Type B pancreatic cell (in vitro differentiated cells): ENCODE data around the gene RBMS3. TPM values are rescaled to one million over a fixed set of nuclear protein-coding genes. Genes with fewer than 3 reads are reported as not detected.

Experiments used
- DNase-seq: peaks from one replicate; pipeline ENCODE4 v3.0.0; 2021; ENCODE audit warnings: mixed read lengths; ENCODE audit not compliant: unreplicated experiment; ENCODE audit errors: extremely low spot score
- H3K27ac Mint-ChIP-seq: 2 replicates; pipeline ENCODE4 v1.8.0; 2021; ENCODE audit warnings: mild to moderate bottlenecking, mixed read lengths
- H3K27me3 Mint-ChIP-seq: 2 replicates; pipeline ENCODE4 v1.8.0; 2021; ENCODE audit warnings: mixed read lengths
- H3K36me3 Mint-ChIP-seq: 2 replicates; pipeline ENCODE4 v1.8.0; 2021; ENCODE audit warnings: mixed read lengths
- H3K4me1 Mint-ChIP-seq: one replicate; pipeline ENCODE4 v1.8.0; 2021; ENCODE audit warnings: mixed read lengths; ENCODE audit not compliant: unreplicated experiment
- H3K4me3 Mint-ChIP-seq: 2 replicates; pipeline ENCODE4 v1.8.0; 2021; ENCODE audit warnings: mild to moderate bottlenecking, mixed read lengths
- H3K9me3 Mint-ChIP-seq: 2 replicates; pipeline ENCODE4 v1.8.0; 2021; ENCODE audit warnings: mixed read lengths
- CTCF ChIP-seq: fragments of 200-600 bp; sonication (generic); conservative IDR thresholded peaks from 2 replicates; pipeline ENCODE4 v1.5.0; 2021; ENCODE audit warnings: antibody characterized with exemption, mild to moderate bottlenecking
- total RNA-seq: library from RNA; stranded (reverse); gene quantifications from 2 replicates; pipeline ENCODE4 v1.2.1, GENCODE V29; 2021; ENCODE audit warnings: low replicate concordance

The RBMS3 gene
- total RNA-seq, 1 donor from 2014 or later, result 36.6 TPM

GRCh38 chr3:29267226-29267625, 13.6 kb upstream of the RBMS3 start:
- H3K4me3 Mint-ChIP-seq, result no peak overlapping the region
- no peaks in the 10 kb centered on the region for H3K9me3 Mint-ChIP-seq
- TF ChIP-seq CTCF, result no peak
- H3K27me3 Mint-ChIP-seq, result no peaks in the 10 kb centered on the region
- no peak overlapping the region for H3K27ac Mint-ChIP-seq
- peaks cover 11% of the 10 kb centered on the region for H3K4me1 Mint-ChIP-seq
- DNase-seq, result no peak
- no peaks in the 10 kb centered on the region for H3K36me3 Mint-ChIP-seq

GRCh38 chr3:29268651-29269050, 12.2 kb upstream of the RBMS3 start:
- Mint-ChIP-seq H3K36me3 (peaks cover 5% of the 10 kb centered on the region), H3K9me3 (no peaks in the 10 kb centered on the region), H3K27ac (no peak overlapping the region), H3K27me3 (no peaks in the 10 kb centered on the region), H3K4me1 (peaks cover 11% of the 10 kb centered on the region), H3K4me3 (no peak overlapping the region)
- DNase-seq, result no peak
- TF ChIP-seq CTCF, result no peak

GRCh38 chr3:29270752-29271151, 10.1 kb upstream of the RBMS3 start:
- TF ChIP-seq CTCF, result no peak
- Mint-ChIP-seq H3K9me3 (peaks cover 4% of the 10 kb centered on the region), H3K27ac (no peak overlapping the region), H3K27me3 (no peaks in the 10 kb centered on the region), H3K4me1 (peaks cover 6% of the 10 kb centered on the region), H3K36me3 (peaks cover 10% of the 10 kb centered on the region), H3K4me3 (no peak overlapping the region)
- no peak for DNase-seq

- peaks cover 3% of the 10 kb centered on the region for H3K4me1 Mint-ChIP-seq
- H3K36me3 Mint-ChIP-seq, result peaks cover 10% of the 10 kb centered on the region
- DNase-seq, result no peak
- H3K27me3 Mint-ChIP-seq, result no peaks in the 10 kb centered on the region
- no peak overlapping the region for H3K4me3 Mint-ChIP-seq
- no peak overlapping the region for H3K27ac Mint-ChIP-seq
- TF ChIP-seq CTCF, result no peak
- H3K9me3 Mint-ChIP-seq, result peaks cover 4% of the 10 kb centered on the region
These were observed 9.4 kb upstream of the RBMS3 start for GRCh38 chr3:29271475-29271874.

GRCh38 chr3:29274667-29275066, 6.2 kb upstream of the RBMS3 start:
- no peak overlapping the region for H3K27ac Mint-ChIP-seq
- peaks cover 8% of the 10 kb centered on the region for H3K27me3 Mint-ChIP-seq
- DNase-seq, result no peak
- peaks cover 11% of the 10 kb centered on the region for H3K4me1 Mint-ChIP-seq
- no peak for TF ChIP-seq CTCF
- peaks cover 10% of the 10 kb centered on the region for H3K36me3 Mint-ChIP-seq
- H3K9me3 Mint-ChIP-seq, result peaks cover 4% of the 10 kb centered on the region
- no peak overlapping the region for H3K4me3 Mint-ChIP-seq

- no peak for TF ChIP-seq CTCF
- peaks cover 15% of the 10 kb centered on the region for H3K4me1 Mint-ChIP-seq
- H3K27ac Mint-ChIP-seq, result no peak overlapping the region
- H3K4me3 Mint-ChIP-seq, result no peak overlapping the region
- H3K36me3 Mint-ChIP-seq, result peaks cover 10% of the 10 kb centered on the region
- peaks cover 8% of the 10 kb centered on the region for H3K27me3 Mint-ChIP-seq
- H3K9me3 Mint-ChIP-seq, result peaks cover 4% of the 10 kb centered on the region
- no peak for DNase-seq
These were observed 5.6 kb upstream of the RBMS3 start for GRCh38 chr3:29275309-29275708.
